Gastrocnemius medialis (tissue), 4 donors: ENCODE data around the gene KCNG4. TPM values are rescaled to one million over a fixed set of nuclear protein-coding genes. Genes with fewer than 3 reads are reported as not detected.
A peak's percentile ranks its signal among the peaks of the same experiment; 100 is the strongest.

Experiments used
- ATAC-seq, 2 donors: fragments of 150-250 bp; one replicate each; pipeline ENCODE4 v1.9.1; 2016
- DNase-seq, 2 donors: peaks; one replicate each; pipeline ENCODE4 v3.0.0-alpha.2; 2019
- H3K27ac ChIP-seq, 4 donors: fragments of 200-600 bp; sonication (generic); 1 replicate in 1 of 4; 2 replicates in 3 of 4; pipeline ENCODE4 v1.5.1; 2016 to 2018; ENCODE audit warnings: mild to moderate bottlenecking in 2 of 4, moderate library complexity in 1 of 4
- H3K27me3 ChIP-seq, 3 donors: fragments of 200-600 bp; sonication (generic) in 2 of 3; 1 replicate in 1 of 3; 2 replicates in 2 of 3; pipeline versions ENCODE4 v1.5.1 to v1.6.0; 2016 to 2019; ENCODE audit warnings: mild to moderate bottlenecking in 1 of 3, moderate library complexity in 1 of 3
- H3K36me3 ChIP-seq, 2 donors: fragments of 200-600 bp; sonication (generic) in 1 of 2; one replicate each; pipeline ENCODE4 v1.5.1; 2017 to 2018
- H3K4me1 ChIP-seq, 2 donors: fragments of 200-600 bp; sonication (generic) in 1 of 2; one replicate each; pipeline ENCODE4 v1.5.1; 2016 to 2017; ENCODE audit warnings: mild to moderate bottlenecking in 2 of 2
- H3K4me3 ChIP-seq, 4 donors: fragments of 200-600 bp; sonication (generic) in 3 of 4; 1 replicate in 1 of 4; 2 replicates in 3 of 4; pipeline ENCODE4 v1.5.1; 2016 to 2019; ENCODE audit warnings: mild to moderate bottlenecking in 2 of 4
- H3K9me3 ChIP-seq, 3 donors: fragments of 200-600 bp; sonication (generic) in 2 of 3; 1 replicate in 1 of 3; 2 replicates in 2 of 3; pipeline ENCODE4 v1.5.1; 2016 to 2019
- POLR2A ChIP-seq, 2 donors: fragments of 450-650 bp; IDR thresholded peaks; one replicate each; pipeline ENCODE4 v1.6.1; 2017; ENCODE audit warnings: antibody characterized with exemption in 2 of 2, mild to moderate bottlenecking in 2 of 2, moderate library complexity in 2 of 2
- in situ Hi-C, 4 donors: fragments of 200-750 bp; cut with MboI; loops; one replicate each; pipeline versions ENCODE4 v1.15.0 to v1.8.0; 2017; ENCODE audit warnings: low sequenced_read_pairs in 4 of 4
- intact Hi-C: fragments of 100-400 bp; cut with DNase I; formaldehyde crosslinking; loops from one replicate; pipeline ENCODE4 v1.15.1; 2023; ENCODE audit warnings: low total_unique reads
- total RNA-seq, 4 donors: library from RNA; depleted of rRNA; stranded (reverse); fragments of >200 nt; gene quantifications; one replicate each; pipeline versions ENCODE4 v1.1.0 to v1.2.3, GENCODE V29; 2016
- TF ChIP-seq, protein P1 (sequence below), 5 experiments: fragments of 450-650 bp in 3 of 5; fragments of 200-600 bp in 2 of 5; sonication (generic) in 2 of 5; IDR thresholded peaks in 4 of 5; conservative IDR thresholded peaks in 1 of 5; 1 replicate in 4 of 5; 2 replicates in 1 of 5; pipeline ENCODE4 v1.5.1; 2016 to 2019; ENCODE audit warnings: antibody characterized with exemption in 5 of 5, mild to moderate bottlenecking in 3 of 5, moderate library complexity in 3 of 5

Gene KCNG4
- total RNA-seq, 4 donors from 2014 or later = not detected

DNA sequence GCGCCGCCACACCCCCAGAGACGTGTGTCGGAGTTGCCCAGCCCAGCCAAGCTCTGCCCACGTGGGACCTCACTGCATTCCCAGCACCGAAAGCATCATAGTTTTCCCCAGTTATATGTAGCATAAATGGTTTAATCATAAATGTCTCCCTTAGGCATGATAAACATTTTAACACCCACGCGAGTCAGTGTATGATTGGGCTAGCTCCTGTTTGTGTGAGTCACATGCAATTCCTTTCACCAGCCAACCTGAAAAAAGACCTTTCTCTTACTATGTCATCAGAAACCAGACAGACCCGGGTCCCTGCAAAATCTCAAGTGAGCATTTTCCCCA is 62.1 kb downstream of the KCNG4 start:
- H3K9me3 ChIP-seq = no peaks in the 10 kb centered on the region
- no peaks in the 10 kb centered on the region for H3K27me3 ChIP-seq
- H3K4me3 ChIP-seq = no peak overlapping the region
- H3K36me3 ChIP-seq = peaks cover 0 to 41% of the 10 kb centered on the region in 2 donors
- no peak for ATAC-seq
- H3K27ac ChIP-seq = peak overlapping the region; percentile 61 to 81 (median 70)
- intact Hi-C loops (no loop called here), in situ Hi-C loops (loop anchor here in 3 of 4 donors (10.0 to 25.0 kb wide), 4 partner anchors 90 to 365 kb away; partner anchors contain the start of genes HSBP1 (in 1 of the 3), NECAB2 (in 1 of the 3) and OSGIN1 (in 1 of the 3))
- TF ChIP-seq, protein P1, sequence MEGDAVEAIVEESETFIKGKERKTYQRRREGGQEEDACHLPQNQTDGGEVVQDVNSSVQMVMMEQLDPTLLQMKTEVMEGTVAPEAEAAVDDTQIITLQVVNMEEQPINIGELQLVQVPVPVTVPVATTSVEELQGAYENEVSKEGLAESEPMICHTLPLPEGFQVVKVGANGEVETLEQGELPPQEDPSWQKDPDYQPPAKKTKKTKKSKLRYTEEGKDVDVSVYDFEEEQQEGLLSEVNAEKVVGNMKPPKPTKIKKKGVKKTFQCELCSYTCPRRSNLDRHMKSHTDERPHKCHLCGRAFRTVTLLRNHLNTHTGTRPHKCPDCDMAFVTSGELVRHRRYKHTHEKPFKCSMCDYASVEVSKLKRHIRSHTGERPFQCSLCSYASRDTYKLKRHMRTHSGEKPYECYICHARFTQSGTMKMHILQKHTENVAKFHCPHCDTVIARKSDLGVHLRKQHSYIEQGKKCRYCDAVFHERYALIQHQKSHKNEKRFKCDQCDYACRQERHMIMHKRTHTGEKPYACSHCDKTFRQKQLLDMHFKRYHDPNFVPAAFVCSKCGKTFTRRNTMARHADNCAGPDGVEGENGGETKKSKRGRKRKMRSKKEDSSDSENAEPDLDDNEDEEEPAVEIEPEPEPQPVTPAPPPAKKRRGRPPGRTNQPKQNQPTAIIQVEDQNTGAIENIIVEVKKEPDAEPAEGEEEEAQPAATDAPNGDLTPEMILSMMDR (IDR thresholded peaks at IDR 0.05 in 4 of 5, conservative IDR thresholded peaks at IDR 0.05 in 1 of 5) = no peak
- no peak for TF ChIP-seq POLR2A (IDR thresholded peaks at IDR 0.05)
- DNase-seq = no peak
- peaks cover 0 to 5% of the 10 kb centered on the region in 2 donors for H3K4me1 ChIP-seq

DNA sequence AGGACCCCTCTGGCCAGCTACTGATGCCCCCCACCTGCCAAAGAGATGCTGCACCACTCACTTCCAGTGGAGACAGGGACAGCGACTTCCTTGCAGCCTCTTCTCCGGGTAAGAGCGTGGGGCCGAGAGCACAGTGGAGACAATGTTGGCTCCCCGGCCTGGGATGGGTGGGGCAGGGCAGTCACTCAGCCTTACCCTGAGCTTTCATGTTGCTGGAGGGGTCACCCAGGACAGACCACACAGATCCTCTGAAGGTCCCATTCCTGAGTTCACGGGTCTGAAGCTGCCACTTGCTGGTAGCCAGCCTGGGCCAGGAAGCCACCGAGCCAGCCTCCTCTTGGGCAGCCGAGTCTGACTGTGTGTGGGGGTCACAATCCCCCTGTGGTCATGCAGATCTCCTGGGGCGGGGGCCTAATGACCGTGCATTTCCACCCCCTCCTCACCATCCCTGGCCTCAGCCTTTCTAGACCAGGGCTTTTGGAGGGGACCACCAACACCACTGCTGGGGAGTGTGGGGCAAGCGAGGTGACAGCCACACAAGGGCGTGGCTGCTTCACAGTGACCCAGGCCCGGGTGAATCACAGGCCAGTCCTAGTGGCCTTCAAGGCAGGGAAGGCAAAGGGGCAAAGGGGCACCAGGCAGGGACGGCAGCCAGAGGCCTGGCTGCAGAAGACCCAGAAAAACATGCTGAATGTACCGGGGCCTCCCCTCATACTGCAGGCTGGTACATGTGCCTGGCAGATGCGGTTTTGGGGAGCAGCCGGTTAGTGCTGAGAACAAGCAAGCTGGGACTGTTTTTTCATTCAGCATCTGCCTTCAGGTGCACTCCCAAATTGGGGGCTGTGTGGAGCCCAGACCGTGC is 63.4 kb downstream of the KCNG4 start:
- DNase-seq (no peak), ATAC-seq (no peak)
- in situ Hi-C loops = loop anchor here in 3 of 4 donors (10.0 to 25.0 kb wide), 4 partner anchors 89 to 364 kb away; partner anchors contain the start of genes HSBP1 (in 1 of the 3), NECAB2 (in 1 of the 3) and OSGIN1 (in 1 of the 3)
- intact Hi-C loops = no loop called here
- Histone ChIP-seq H3K4me1 (peaks cover 0 to 5% of the 10 kb centered on the region in 2 donors), H3K27ac (peak overlapping the region; percentile 15 to 81 (median 70)), H3K9me3 (no peaks in the 10 kb centered on the region), H3K27me3 (no peaks in the 10 kb centered on the region), H3K36me3 (peaks cover 0 to 29% of the 10 kb centered on the region in 2 donors), H3K4me3 (no peak overlapping the region)
- TF ChIP-seq, protein P1 (IDR thresholded peaks at IDR 0.05 in 4 of 5, conservative IDR thresholded peaks at IDR 0.05 in 1 of 5) = no peak
- no peak for TF ChIP-seq POLR2A (IDR thresholded peaks at IDR 0.05)

DNA sequence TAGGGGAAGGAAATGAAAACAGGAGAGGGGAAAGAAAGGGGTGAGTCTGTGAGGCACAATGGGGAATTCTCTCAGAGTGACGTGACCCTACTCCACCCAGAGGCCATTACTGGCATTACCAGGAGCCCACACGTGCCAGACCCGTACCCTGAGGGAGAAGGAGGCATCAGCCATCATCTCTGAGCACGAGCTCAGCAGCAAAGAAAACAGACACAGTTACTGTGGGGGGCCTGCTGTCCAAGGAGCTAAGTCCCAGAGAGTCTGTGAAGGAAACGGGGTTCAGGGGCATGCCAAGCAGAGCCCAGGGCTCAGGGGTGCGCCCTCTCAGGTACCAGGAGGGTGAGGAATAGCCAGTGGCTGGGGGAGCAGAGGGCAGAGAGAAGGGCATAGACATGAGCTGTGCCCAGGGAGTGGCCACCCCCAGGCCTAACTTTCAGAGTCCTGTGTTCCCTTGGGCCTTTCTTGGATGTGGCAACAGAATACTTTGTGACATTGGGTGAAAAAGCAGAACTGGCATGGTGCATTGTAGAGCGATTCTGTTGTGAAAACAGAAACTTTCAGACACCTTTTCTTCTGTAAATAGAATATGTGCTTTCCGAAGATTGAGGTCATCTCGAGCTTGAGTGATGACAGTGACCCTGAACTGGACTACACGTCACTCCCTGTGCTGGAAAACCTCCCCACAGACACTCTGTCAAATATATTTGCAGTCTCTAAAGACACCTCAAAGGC is 64.3 kb downstream of the KCNG4 start:
- H3K27ac ChIP-seq = peak overlapping the region in 3 of 4 donors; percentile 63 to 81 (median 78)
- H3K27me3 ChIP-seq = no peaks in the 10 kb centered on the region
- intact Hi-C loops (no loop called here), in situ Hi-C loops (loop anchor here in 3 of 4 donors (10.0 to 25.0 kb wide), 4 partner anchors 88 to 363 kb away; partner anchors contain the start of genes HSBP1 (in 1 of the 3), NECAB2 (in 1 of the 3) and OSGIN1 (in 1 of the 3))
- no peak overlapping the region for H3K4me3 ChIP-seq
- no peaks in the 10 kb centered on the region for H3K9me3 ChIP-seq
- DNase-seq = peak in 1 of 2 donors; percentile 45
- peak; percentile 77 to 80 for ATAC-seq
- peaks cover 0 to 20% of the 10 kb centered on the region in 2 donors for H3K36me3 ChIP-seq
- no peak for TF ChIP-seq POLR2A (IDR thresholded peaks at IDR 0.05)
- TF ChIP-seq, protein P1 (IDR thresholded peaks at IDR 0.05 in 4 of 5, conservative IDR thresholded peaks at IDR 0.05 in 1 of 5) = peak; percentile 52 to 82 (median 75)
- H3K4me1 ChIP-seq = peaks cover 0 to 5% of the 10 kb centered on the region in 2 donors

DNA sequence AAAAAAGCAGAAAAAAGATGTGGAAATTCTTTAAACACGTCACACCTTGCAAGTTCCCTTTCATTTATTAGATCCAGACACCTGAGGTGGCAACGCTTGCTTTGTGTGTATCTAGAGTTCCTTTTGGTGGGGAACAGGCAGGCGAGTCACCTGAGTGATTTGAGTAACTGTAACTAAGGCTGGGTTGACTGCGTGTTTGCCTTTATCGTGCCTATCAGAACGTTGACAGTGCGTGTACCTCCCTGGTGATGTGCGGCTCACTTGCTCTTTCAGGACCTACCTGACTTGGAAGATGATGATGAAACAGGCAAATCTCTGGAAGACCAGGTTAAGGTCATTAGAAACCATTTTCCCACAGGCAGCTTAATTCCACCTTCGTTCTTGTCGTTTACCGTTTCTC is 65.4 kb downstream of the KCNG4 start:
- ATAC-seq = no peak
- TF ChIP-seq, protein P1 (IDR thresholded peaks at IDR 0.05 in 4 of 5, conservative IDR thresholded peaks at IDR 0.05 in 1 of 5) = no peak
- TF ChIP-seq POLR2A (IDR thresholded peaks at IDR 0.05) = no peak
- DNase-seq = no peak
- Histone ChIP-seq H3K36me3 (peaks cover 0 to 13% of the 10 kb centered on the region in 2 donors), H3K27ac (no peak overlapping the region), H3K27me3 (no peaks in the 10 kb centered on the region), H3K4me3 (no peak overlapping the region), H3K9me3 (no peaks in the 10 kb centered on the region), H3K4me1 (peaks cover 0 to 5% of the 10 kb centered on the region in 2 donors)
- intact Hi-C loops = no loop called here
- in situ Hi-C loops = loop anchor here in 2 of 4 donors (10.0 to 25.0 kb wide), 2 partner anchors 90 to 212 kb away; partner anchors contain the start of genes NECAB2 (in 1 of the 2) and OSGIN1 (in 1 of the 2)
